Measurements from ENCODE around the gene TSN. TPM values are rescaled to one million over a fixed set of nuclear protein-coding genes. Genes with fewer than 3 reads are reported as not detected.
A peak's percentile ranks its signal among the peaks of the same experiment; 100 is the strongest.
"Not testable (repeated sequence)": the region's sequence is repeated elsewhere in the genome, so short reads cannot be mapped to it uniquely, and the experiment has no call there.

TSN gene
- total RNA-seq, 1 donor from 2014 or later = 86.9 TPM

GRCh38 chr2:121727950-121728349 is 27.5 kb upstream of the TSN start:
- Histone ChIP-seq H3K4me2 (no peak overlapping the region), H4K20me1 (ENCODE audit: low read depth) (peaks cover 4% of the 10 kb centered on the region), H3K4me1 (no peaks in the 10 kb centered on the region), H3K36me3 (peaks cover 16% of the 10 kb centered on the region), H3K27me3 (no peaks in the 10 kb centered on the region), H3K27ac (no peak overlapping the region), H3K4me3 (no peak overlapping the region), H3K79me2 (ENCODE audit: low read depth) (peaks cover 4% of the 10 kb centered on the region), H3K9ac (no peak overlapping the region), H2AFZ (replicated peaks) (no peak overlapping the region), H3K9me3 (ENCODE audit: low read depth) (no peaks in the 10 kb centered on the region), H3F3A (ENCODE audit: low read depth) (peaks cover 7% of the 10 kb centered on the region)
- no peak overlapping the region for H3K27ac Mint-ChIP-seq
- H3K36me3 Mint-ChIP-seq = peaks cover 35% of the 10 kb centered on the region
- no peak for TF ChIP-seq EZH2phosphoT487 (IDR thresholded peaks at IDR 0.05)
- TF ChIP-seq CTCF (IDR thresholded peaks at IDR 0.05) = no peak
- TF ChIP-seq EZH2 (IDR thresholded peaks at IDR 0.05) = no peak
- H3K9me3 Mint-ChIP-seq = no peaks in the 10 kb centered on the region
- no peak for DNase-seq (ENCODE audit: low spot score)
- H3K27me3 Mint-ChIP-seq (ENCODE audit: insufficient read depth, low read depth) = peaks cover 2% of the 10 kb centered on the region
- no peak overlapping the region for H3K4me3 Mint-ChIP-seq
- H3K4me1 Mint-ChIP-seq = no peaks in the 10 kb centered on the region

GRCh38 chr2:121731366-121731765 is 24.1 kb upstream of the TSN start:
- no peaks in the 10 kb centered on the region for H3K9me3 ChIP-seq (ENCODE audit: low read depth)
- Mint-ChIP-seq H3K36me3 (peaks cover 34% of the 10 kb centered on the region), H3K4me3 (no peak overlapping the region), H3K27ac (no peak overlapping the region), H3K4me1 (peaks cover 7% of the 10 kb centered on the region), H3K9me3 (no peaks in the 10 kb centered on the region), H3K27me3 (ENCODE audit: insufficient read depth, low read depth) (peaks cover 2% of the 10 kb centered on the region)
- H3K9ac ChIP-seq = no peak overlapping the region
- H3K36me3 ChIP-seq = peaks cover 16% of the 10 kb centered on the region
- H2AFZ ChIP-seq (replicated peaks) = no peak overlapping the region
- H3K27ac ChIP-seq = no peak overlapping the region
- H3K4me1 ChIP-seq = peaks cover 9% of the 10 kb centered on the region
- H3K4me2 ChIP-seq = no peak overlapping the region
- no peaks in the 10 kb centered on the region for H3K27me3 ChIP-seq
- no peak overlapping the region for H3K4me3 ChIP-seq
- H4K20me1 ChIP-seq (ENCODE audit: low read depth) = peaks cover 20% of the 10 kb centered on the region
- peaks cover 7% of the 10 kb centered on the region for H3F3A ChIP-seq (ENCODE audit: low read depth)
- H3K79me2 ChIP-seq (ENCODE audit: low read depth) = peaks cover 38% of the 10 kb centered on the region
- TF ChIP-seq EZH2 (IDR thresholded peaks at IDR 0.05) (no peak), EZH2phosphoT487 (IDR thresholded peaks at IDR 0.05) (no peak), CTCF (IDR thresholded peaks at IDR 0.05) (no peak)
- DNase-seq (ENCODE audit: low spot score) = no peak

- not testable (repeated sequence) for H3K4me1 Mint-ChIP-seq; H2AFZ ChIP-seq (replicated peaks); DNase-seq (ENCODE audit: low spot score); H3K27ac Mint-ChIP-seq; H3K27me3 ChIP-seq; H3K27ac ChIP-seq; H3K9me3 ChIP-seq (ENCODE audit: low read depth); H3K36me3 ChIP-seq; H3K9ac ChIP-seq; H3K4me3 ChIP-seq; H3K27me3 Mint-ChIP-seq (ENCODE audit: insufficient read depth, low read depth); H3K9me3 Mint-ChIP-seq; H3K4me1 ChIP-seq; H3F3A ChIP-seq (ENCODE audit: low read depth); H3K4me3 Mint-ChIP-seq
- H3K36me3 Mint-ChIP-seq = peaks cover 19% of the 10 kb centered on the region
- H4K20me1 ChIP-seq (ENCODE audit: low read depth) = peaks cover 21% of the 10 kb centered on the region
- peak overlapping the region; percentile 87 for H3K4me2 ChIP-seq
- H3K79me2 ChIP-seq (ENCODE audit: low read depth) = peaks cover 41% of the 10 kb centered on the region
Measured at GRCh38 chr2:121734544-121734943, 20.9 kb upstream of the TSN start.

DNA sequence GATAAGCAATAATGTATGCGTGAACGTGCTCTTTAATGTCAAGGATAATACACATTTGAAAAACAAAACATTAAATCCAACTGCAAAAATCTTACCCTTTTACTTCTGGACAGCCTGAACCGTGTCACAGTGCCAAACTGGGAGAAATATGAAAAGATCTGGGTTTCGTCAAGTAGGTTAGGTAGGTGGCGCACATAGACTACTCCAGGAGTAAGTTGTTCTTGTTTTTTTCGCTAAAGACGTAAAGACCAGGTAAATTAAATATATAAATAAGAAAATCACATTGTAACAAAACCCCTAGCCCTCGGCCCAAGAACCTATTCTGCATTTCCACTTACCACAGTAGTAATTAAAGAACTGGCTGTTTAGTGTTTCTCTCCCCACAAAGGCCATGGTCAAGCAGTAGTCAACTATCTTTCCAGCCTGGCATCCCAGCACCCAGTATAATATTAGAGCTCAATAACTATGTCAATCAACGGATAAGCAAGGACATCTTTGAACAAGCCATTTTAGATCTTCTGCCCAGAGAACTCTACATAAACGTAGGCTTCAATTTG is 19.9 kb upstream of the TSN start:
- Histone ChIP-seq H3K9me3 (ENCODE audit: low read depth) (no peaks in the 10 kb centered on the region), H3K36me3 (no peaks in the 10 kb centered on the region), H3K79me2 (ENCODE audit: low read depth) (peaks cover 41% of the 10 kb centered on the region), H3K9ac (peak overlapping the region; percentile 67), H4K20me1 (ENCODE audit: low read depth) (peaks cover 21% of the 10 kb centered on the region), H3K27ac (no peak overlapping the region), H3K4me3 (peak overlapping the region; percentile 77), H3K27me3 (no peaks in the 10 kb centered on the region), H3F3A (ENCODE audit: low read depth) (peaks cover 10% of the 10 kb centered on the region), H2AFZ (replicated peaks) (no peak overlapping the region), H3K4me1 (peaks cover 9% of the 10 kb centered on the region), H3K4me2 (peak overlapping the region; percentile 87)
- H3K4me1 Mint-ChIP-seq = peaks cover 9% of the 10 kb centered on the region
- peaks cover 19% of the 10 kb centered on the region for H3K36me3 Mint-ChIP-seq
- no peaks in the 10 kb centered on the region for H3K9me3 Mint-ChIP-seq
- H3K27ac Mint-ChIP-seq = no peak overlapping the region
- no peak for DNase-seq (ENCODE audit: low spot score)
- H3K27me3 Mint-ChIP-seq (ENCODE audit: insufficient read depth, low read depth) = peaks cover 7% of the 10 kb centered on the region
- peak overlapping the region; percentile 98 for H3K4me3 Mint-ChIP-seq
- TF ChIP-seq CTCF (IDR thresholded peaks at IDR 0.05) = no peak

Data from neural progenitor cell (in vitro differentiated cells).